Brain microvascular endothelial cell (primary cell): ENCODE measurements around the gene WNK2.

Experiments used
- DNase-seq: peaks from one replicate; pipeline ENCODE4 v3.0.0-alpha.2; 2020
- H3K27ac ChIP-seq: fragments of 250-450 bp; sonication (Bioruptor Pico); 2 replicates; pipeline ENCODE4 v1.5.1; 2020; ENCODE audit warnings: mild to moderate bottlenecking, moderate library complexity
- H3K27me3 ChIP-seq: fragments of 250-450 bp; sonication (Bioruptor Pico); replicated peaks from 2 replicates; pipeline ENCODE4 v1.5.1; 2020; ENCODE audit warnings: mild to moderate bottlenecking
- H3K36me3 ChIP-seq: fragments of 250-450 bp; sonication (Bioruptor Pico); replicated peaks from 2 replicates; pipeline ENCODE4 v1.5.1; 2020; ENCODE audit warnings: mild to moderate bottlenecking
- H3K4me3 ChIP-seq: 2 replicates; pipeline ENCODE4 v1.5.1; 2011; ENCODE audit warnings: low read depth, mild to moderate bottlenecking, control low read depth, low read length, moderate library complexity
- CTCF ChIP-seq: IDR thresholded peaks from 2 replicates; pipeline ENCODE4 v1.5.1; 2011; ENCODE audit warnings: low read depth, mild to moderate bottlenecking, moderate library complexity, low read length, control low read depth, inconsistent platforms; ENCODE audit errors: missing control alignments
- in situ Hi-C: cut with HindIII; loops from 2 replicates; pipeline ENCODE4 v1.10.0; 2017; ENCODE audit warnings: low sequenced_read_pairs, low pct_ligation_motif_present

Gene WNK2

DNA sequence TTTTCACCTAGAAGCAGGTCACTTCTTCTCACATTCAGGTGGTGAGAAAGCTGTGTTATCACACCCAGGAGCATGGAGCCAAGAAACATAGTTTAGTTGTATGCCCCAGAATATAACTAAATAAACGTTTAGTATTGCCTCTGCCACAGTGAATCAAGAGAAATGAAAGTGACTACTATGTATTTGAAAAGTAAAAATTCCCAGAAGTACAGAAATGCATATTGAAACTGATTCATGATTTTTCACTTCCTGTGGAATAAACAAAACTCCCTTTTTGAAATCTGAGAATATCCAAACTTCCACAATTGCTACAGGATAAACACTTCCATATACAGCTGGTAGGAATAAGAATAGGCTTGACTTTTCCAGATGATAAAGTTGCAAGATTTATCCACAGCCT, 34.6 kb upstream of the WNK2 start:
- no peak overlapping the region for H3K4me3 ChIP-seq
- no peak for DNase-seq
- no peaks in the 10 kb centered on the region for H3K36me3 ChIP-seq
- H3K27me3 ChIP-seq, result no peaks in the 10 kb centered on the region
- in situ Hi-C loops, result no loop called here
- TF ChIP-seq CTCF, result no peak
- H3K27ac ChIP-seq, result no peak overlapping the region

- H3K4me3 ChIP-seq, result no peak overlapping the region
- DNase-seq, result no peak
- H3K27me3 ChIP-seq, result no peaks in the 10 kb centered on the region
- no peak overlapping the region for H3K27ac ChIP-seq
- in situ Hi-C loops, result no loop called here
- no peak for TF ChIP-seq CTCF
- no peaks in the 10 kb centered on the region for H3K36me3 ChIP-seq
These were observed 32.7 kb upstream of the WNK2 start for GRCh38 chr9:93151097-93151784.

GRCh38 chr9:93154293-93154903, 29.5 kb upstream of the WNK2 start:
- Histone ChIP-seq H3K4me3 (no peak overlapping the region), H3K27ac (no peak overlapping the region), H3K27me3 (no peaks in the 10 kb centered on the region), H3K36me3 (no peaks in the 10 kb centered on the region)
- TF ChIP-seq CTCF, result peak; percentile 82
- in situ Hi-C loops, result no loop called here
- DNase-seq, result no peak

DNA sequence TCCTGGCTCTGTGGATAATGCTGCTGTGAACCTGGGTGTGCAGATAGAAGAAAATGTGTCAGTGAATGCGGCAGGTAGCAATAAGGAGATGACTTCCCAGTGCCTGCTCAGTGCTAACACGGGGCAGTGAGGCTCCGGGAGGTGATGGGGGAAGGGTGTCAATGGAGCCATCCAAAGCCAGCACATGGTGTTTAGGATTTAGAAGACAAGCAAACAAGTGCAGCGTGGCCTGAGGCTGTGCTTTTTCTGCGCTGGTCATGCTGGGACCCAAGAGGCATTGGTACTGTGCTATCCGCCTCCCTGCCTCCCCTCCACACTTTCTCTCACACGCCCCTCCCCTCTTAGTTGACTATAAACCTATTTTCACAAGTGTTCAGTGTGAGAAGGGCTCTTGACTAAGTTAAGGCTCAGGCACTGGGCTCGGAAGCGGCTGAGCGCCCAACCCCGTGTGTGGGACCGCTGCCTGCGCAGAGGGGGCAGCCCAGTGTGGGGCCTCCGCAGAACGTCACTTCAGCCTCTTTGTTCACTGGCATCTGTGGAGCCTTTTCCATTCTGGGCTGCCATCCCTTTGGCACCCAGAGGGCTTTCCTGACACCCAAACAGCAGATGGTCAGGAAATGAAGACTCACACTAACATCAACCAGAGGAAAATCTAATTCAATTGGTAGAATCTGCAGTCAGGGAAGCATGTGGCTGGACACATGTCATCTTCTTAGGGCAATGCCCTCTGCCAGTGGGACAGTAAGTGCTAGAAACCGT, 28.0 kb upstream of the WNK2 start:
- no peak for TF ChIP-seq CTCF
- H3K4me3 ChIP-seq, result no peak overlapping the region
- no peak overlapping the region for H3K27ac ChIP-seq
- in situ Hi-C loops, result no loop called here
- no peaks in the 10 kb centered on the region for H3K36me3 ChIP-seq
- no peak for DNase-seq
- no peaks in the 10 kb centered on the region for H3K27me3 ChIP-seq

- no peak overlapping the region for H3K27ac ChIP-seq
- H3K27me3 ChIP-seq, result no peaks in the 10 kb centered on the region
- no peak overlapping the region for H3K4me3 ChIP-seq
- no peaks in the 10 kb centered on the region for H3K36me3 ChIP-seq
- in situ Hi-C loops, result no loop called here
- no peak for DNase-seq
- no peak for TF ChIP-seq CTCF
These were observed 27.4 kb upstream of the WNK2 start for GRCh38 chr9:93156475-93157008.
